DMS53 (cell line): ENCODE measurements around the gene PPARGC1A.

Experiments used
- DNase-seq: peaks from one replicate; lab custom pipeline; 2025; lab: John Stamatoyannopoulos, UW

The PPARGC1A gene

GRCh38 chr4:23878912-23879732 is 10.7 kb downstream of the PPARGC1A start:
- peak; percentile 9 for DNase-seq

GRCh38 chr4:23878246-23878891 is 11.5 kb downstream of the PPARGC1A start:
- peak; percentile 19 for DNase-seq

GRCh38 chr4:23877758-23878229 is 12.1 kb downstream of the PPARGC1A start:
- peak; percentile 92 for DNase-seq

GRCh38 chr4:23876418-23877089 is 13.3 kb downstream of the PPARGC1A start:
- DNase-seq, result peak; percentile 11

GRCh38 chr4:23875317-23875716 is 14.5 kb downstream of the PPARGC1A start:
- no peak for DNase-seq

- DNase-seq, result no peak
Observed at GRCh38 chr4:23874536-23874901, 15.3 kb downstream of the PPARGC1A start.

GRCh38 chr4:23873717-23874535 is 15.9 kb downstream of the PPARGC1A start:
- DNase-seq, result no peak

- no peak for DNase-seq
Observed at GRCh38 chr4:23871426-23871825, 18.4 kb downstream of the PPARGC1A start.

GRCh38 chr4:23866450-23867075 is 23.3 kb downstream of the PPARGC1A start:
- DNase-seq, result no peak

- DNase-seq, result no peak
Observed at GRCh38 chr4:23861897-23862296, 27.9 kb downstream of the PPARGC1A start.

- DNase-seq, result no peak
Observed at GRCh38 chr4:23860919-23861318, 28.9 kb downstream of the PPARGC1A start.

GRCh38 chr4:23857367-23857959 is 32.4 kb downstream of the PPARGC1A start:
- DNase-seq, result peak; percentile 55

- DNase-seq, result no peak
Observed at GRCh38 chr4:23856630-23857029, 33.2 kb downstream of the PPARGC1A start.

- no peak for DNase-seq
Observed at GRCh38 chr4:23855912-23856605, 33.8 kb downstream of the PPARGC1A start.

GRCh38 chr4:23853986-23854660 is 35.7 kb downstream of the PPARGC1A start:
- DNase-seq, result no peak

GRCh38 chr4:23851464-23851863 is 38.4 kb downstream of the PPARGC1A start:
- no peak for DNase-seq

- no peak for DNase-seq
Observed at GRCh38 chr4:23847158-23847557, 42.7 kb downstream of the PPARGC1A start.

GRCh38 chr4:23844961-23845360 is 44.9 kb downstream of the PPARGC1A start:
- DNase-seq, result no peak

GRCh38 chr4:23839279-23839678 is 50.6 kb downstream of the PPARGC1A start:
- no peak for DNase-seq

GRCh38 chr4:23838607-23839006 is 51.2 kb downstream of the PPARGC1A start:
- DNase-seq, result no peak
